Measurements from ENCODE around the gene ATP10A.

GRCh38 chr15:25633862-25634261 lies 229.3 kb downstream of the ATP10A start:
- TF ChIP-seq TCF7 (CRISPR knock-in tag; IDR thresholded peaks at IDR 0.05; ENCODE audit: low read depth) (no peak), NR1H2 (CRISPR knock-in tag; IDR thresholded peaks at IDR 0.05) (no peak), AFF4 (CRISPR knock-in tag; IDR thresholded peaks at IDR 0.05; ENCODE audit: borderline replicate concordance) (no peak), FOXJ3 (CRISPR knock-in tag; IDR thresholded peaks at IDR 0.05; ENCODE audit: borderline replicate concordance) (no peak), NFYB (CRISPR knock-in tag; conservative IDR thresholded peaks at IDR 0.05; ENCODE audit: low read depth) (no peak)
- TF ChIP-seq, protein P1, sequence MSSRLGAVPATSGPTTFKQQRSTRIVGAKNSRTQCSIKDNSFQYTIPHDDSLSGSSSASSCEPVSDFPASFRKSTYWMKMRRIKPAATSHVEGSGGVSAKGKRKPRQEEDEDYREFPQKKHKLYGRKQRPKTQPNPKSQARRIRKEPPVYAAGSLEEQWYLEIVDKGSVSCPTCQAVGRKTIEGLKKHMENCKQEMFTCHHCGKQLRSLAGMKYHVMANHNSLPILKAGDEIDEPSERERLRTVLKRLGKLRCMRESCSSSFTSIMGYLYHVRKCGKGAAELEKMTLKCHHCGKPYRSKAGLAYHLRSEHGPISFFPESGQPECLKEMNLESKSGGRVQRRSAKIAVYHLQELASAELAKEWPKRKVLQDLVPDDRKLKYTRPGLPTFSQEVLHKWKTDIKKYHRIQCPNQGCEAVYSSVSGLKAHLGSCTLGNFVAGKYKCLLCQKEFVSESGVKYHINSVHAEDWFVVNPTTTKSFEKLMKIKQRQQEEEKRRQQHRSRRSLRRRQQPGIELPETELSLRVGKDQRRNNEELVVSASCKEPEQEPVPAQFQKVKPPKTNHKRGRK (CRISPR knock-in tag; IDR thresholded peaks at IDR 0.05; ENCODE audit: borderline replicate concordance): no peak
- TF ChIP-seq, protein P2, sequence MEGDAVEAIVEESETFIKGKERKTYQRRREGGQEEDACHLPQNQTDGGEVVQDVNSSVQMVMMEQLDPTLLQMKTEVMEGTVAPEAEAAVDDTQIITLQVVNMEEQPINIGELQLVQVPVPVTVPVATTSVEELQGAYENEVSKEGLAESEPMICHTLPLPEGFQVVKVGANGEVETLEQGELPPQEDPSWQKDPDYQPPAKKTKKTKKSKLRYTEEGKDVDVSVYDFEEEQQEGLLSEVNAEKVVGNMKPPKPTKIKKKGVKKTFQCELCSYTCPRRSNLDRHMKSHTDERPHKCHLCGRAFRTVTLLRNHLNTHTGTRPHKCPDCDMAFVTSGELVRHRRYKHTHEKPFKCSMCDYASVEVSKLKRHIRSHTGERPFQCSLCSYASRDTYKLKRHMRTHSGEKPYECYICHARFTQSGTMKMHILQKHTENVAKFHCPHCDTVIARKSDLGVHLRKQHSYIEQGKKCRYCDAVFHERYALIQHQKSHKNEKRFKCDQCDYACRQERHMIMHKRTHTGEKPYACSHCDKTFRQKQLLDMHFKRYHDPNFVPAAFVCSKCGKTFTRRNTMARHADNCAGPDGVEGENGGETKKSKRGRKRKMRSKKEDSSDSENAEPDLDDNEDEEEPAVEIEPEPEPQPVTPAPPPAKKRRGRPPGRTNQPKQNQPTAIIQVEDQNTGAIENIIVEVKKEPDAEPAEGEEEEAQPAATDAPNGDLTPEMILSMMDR (IDR thresholded peaks at IDR 0.05): no peak

All from WTC11 (cell line).